Measurements from ENCODE around the gene ADCY3.

- TF ChIP-seq, protein P1, sequence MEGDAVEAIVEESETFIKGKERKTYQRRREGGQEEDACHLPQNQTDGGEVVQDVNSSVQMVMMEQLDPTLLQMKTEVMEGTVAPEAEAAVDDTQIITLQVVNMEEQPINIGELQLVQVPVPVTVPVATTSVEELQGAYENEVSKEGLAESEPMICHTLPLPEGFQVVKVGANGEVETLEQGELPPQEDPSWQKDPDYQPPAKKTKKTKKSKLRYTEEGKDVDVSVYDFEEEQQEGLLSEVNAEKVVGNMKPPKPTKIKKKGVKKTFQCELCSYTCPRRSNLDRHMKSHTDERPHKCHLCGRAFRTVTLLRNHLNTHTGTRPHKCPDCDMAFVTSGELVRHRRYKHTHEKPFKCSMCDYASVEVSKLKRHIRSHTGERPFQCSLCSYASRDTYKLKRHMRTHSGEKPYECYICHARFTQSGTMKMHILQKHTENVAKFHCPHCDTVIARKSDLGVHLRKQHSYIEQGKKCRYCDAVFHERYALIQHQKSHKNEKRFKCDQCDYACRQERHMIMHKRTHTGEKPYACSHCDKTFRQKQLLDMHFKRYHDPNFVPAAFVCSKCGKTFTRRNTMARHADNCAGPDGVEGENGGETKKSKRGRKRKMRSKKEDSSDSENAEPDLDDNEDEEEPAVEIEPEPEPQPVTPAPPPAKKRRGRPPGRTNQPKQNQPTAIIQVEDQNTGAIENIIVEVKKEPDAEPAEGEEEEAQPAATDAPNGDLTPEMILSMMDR (IDR thresholded peaks at IDR 0.05), result no peak
- TF ChIP-seq POLR2A (IDR thresholded peaks at IDR 0.05), result no peak
These were observed 7.1 kb downstream of the ADCY3 start for GRCh38 chr2:24912986-24913385.
